HEK293 (cell line): ENCODE data around the gene RSL1D1.

Experiments used
- CTCF ChIP-seq: fragments of 450-650 bp; formaldehyde crosslinking; IDR thresholded peaks from 2 replicates; pipeline ENCODE4 v1.5.1; 2016; ENCODE audit warnings: missing biosample characterization, missing genetic modification characterization
- ZBTB20 ChIP-seq: fragments of 450-650 bp; formaldehyde crosslinking; IDR thresholded peaks from 2 replicates; pipeline ENCODE4 v1.5.1; 2016; ENCODE audit warnings: missing biosample characterization, missing genetic modification characterization
- ZEB2 ChIP-seq: fragments of 450-650 bp; formaldehyde crosslinking; IDR thresholded peaks from 2 replicates; pipeline ENCODE4 v1.5.1; 2016; ENCODE audit warnings: missing biosample characterization, missing genetic modification characterization
- ZNF169 ChIP-seq: fragments of 450-650 bp; formaldehyde crosslinking; IDR thresholded peaks from 2 replicates; pipeline ENCODE4 v1.5.1; 2016; ENCODE audit warnings: missing biosample characterization, missing genetic modification characterization
- ZNF266 ChIP-seq: fragments of 450-650 bp; formaldehyde crosslinking; IDR thresholded peaks from 2 replicates; pipeline ENCODE4 v1.5.1; 2016; ENCODE audit warnings: missing biosample characterization, missing genetic modification characterization, low read depth
- ZNF433 ChIP-seq: fragments of 450-650 bp; formaldehyde crosslinking; IDR thresholded peaks from 2 replicates; pipeline ENCODE4 v1.5.1; 2016; ENCODE audit warnings: missing biosample characterization, missing genetic modification characterization, low read depth
- ZNF560 ChIP-seq: fragments of 450-650 bp; formaldehyde crosslinking; IDR thresholded peaks from 2 replicates; pipeline ENCODE4 v1.5.1; 2017; ENCODE audit warnings: missing biosample characterization, missing genetic modification characterization, borderline replicate concordance
- ZNF621 ChIP-seq: fragments of 450-650 bp; formaldehyde crosslinking; IDR thresholded peaks from 2 replicates; pipeline ENCODE4 v1.5.1; 2017; ENCODE audit warnings: missing biosample characterization, missing genetic modification characterization

DNA sequence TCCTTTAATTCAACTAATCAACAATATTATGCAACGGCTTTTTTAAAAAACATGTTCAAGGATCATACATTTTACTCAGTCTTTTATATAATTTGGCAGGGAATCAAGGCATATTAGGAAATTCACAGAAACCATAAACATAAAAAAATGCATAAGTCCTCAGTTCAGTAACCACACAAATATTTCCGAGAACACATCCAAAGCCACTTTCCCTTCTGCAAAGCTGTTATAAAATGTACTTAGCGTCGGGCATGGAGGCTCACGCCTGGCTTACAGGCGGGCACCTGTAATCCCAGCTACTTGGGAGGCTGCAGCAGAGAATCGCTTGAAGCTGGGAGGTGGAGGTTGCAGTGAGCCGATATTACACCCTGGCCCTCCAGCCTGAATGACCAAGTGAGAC lies 44.6 kb downstream of the RSL1D1 start:
- no peak for TF ChIP-seq ZNF560 (tag by site-specific recombination)
- no peak for TF ChIP-seq ZEB2 (tag by site-specific recombination)
- TF ChIP-seq CTCF = no peak
- no peak for TF ChIP-seq ZBTB20 (tag by site-specific recombination)
- TF ChIP-seq ZNF266 (tag by site-specific recombination) = no peak
- TF ChIP-seq ZNF621 (tag by site-specific recombination) = no peak
- TF ChIP-seq ZNF433 = no peak
- no peak for TF ChIP-seq ZNF169 (tag by site-specific recombination)
